Measurements from ENCODE around the gene MEI4.

MEI4 gene

DNA sequence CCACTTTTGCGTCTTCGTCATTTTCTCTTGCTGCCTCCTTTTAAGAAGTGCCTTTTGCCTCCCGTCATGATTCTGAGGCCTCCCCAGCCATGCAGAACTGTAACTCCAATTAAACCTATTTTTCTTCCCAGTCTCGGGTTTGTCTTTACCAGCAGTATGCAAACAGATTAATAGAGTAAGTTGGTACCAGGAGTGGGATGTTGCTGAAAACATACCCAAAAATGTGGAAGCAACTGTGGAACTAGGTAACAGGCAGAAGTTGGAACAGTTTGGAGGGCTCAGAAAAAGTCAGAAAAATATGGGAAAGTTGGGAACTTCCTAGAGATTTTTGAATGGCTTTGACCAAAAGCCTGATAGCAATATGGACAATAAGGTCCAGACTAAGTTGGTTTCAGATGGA, 309.2 kb downstream of the MEI4 start:
- no peak for DNase-seq (ENCODE audit: low spot score)
- TF ChIP-seq, protein P1, sequence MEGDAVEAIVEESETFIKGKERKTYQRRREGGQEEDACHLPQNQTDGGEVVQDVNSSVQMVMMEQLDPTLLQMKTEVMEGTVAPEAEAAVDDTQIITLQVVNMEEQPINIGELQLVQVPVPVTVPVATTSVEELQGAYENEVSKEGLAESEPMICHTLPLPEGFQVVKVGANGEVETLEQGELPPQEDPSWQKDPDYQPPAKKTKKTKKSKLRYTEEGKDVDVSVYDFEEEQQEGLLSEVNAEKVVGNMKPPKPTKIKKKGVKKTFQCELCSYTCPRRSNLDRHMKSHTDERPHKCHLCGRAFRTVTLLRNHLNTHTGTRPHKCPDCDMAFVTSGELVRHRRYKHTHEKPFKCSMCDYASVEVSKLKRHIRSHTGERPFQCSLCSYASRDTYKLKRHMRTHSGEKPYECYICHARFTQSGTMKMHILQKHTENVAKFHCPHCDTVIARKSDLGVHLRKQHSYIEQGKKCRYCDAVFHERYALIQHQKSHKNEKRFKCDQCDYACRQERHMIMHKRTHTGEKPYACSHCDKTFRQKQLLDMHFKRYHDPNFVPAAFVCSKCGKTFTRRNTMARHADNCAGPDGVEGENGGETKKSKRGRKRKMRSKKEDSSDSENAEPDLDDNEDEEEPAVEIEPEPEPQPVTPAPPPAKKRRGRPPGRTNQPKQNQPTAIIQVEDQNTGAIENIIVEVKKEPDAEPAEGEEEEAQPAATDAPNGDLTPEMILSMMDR (conservative IDR thresholded peaks at IDR 0.05; ENCODE audit: low read depth): no peak
- no peak overlapping the region for H3K27ac ChIP-seq
- CTCF ChIA-PET: no interaction called here
- POLR2A ChIA-PET (ENCODE audit: low non-redundant PET): no interaction called here

DNA sequence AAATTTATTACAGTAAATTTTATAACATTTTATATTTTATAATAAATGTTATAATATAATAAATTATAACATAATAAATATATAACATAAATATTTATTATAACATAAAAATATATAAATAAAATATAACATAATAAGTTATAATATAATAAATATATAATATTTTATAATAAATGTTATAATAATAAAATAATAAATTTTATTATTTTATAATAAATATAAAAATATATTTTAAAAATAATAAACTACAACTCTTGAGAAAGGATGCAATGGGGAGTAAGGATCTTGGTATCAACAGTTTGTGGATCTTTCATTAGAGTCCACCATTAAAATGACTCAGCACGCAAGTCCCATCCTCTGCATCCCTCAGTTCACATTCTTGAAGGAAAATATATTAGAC, 312.6 kb downstream of the MEI4 start:
- ChIA-PET POLR2A (ENCODE audit: low non-redundant PET) (no interaction called here), CTCF (interaction anchor here (0.6 kb wide), 1 partner anchor 10 kb away, joined by 3 read pairs; no protein-coding TSS in a partner anchor)
- no peak overlapping the region for H3K27ac ChIP-seq
- no peak for DNase-seq (ENCODE audit: low spot score)
- TF ChIP-seq, protein P1 (conservative IDR thresholded peaks at IDR 0.05; ENCODE audit: low read depth): no peak

DNA sequence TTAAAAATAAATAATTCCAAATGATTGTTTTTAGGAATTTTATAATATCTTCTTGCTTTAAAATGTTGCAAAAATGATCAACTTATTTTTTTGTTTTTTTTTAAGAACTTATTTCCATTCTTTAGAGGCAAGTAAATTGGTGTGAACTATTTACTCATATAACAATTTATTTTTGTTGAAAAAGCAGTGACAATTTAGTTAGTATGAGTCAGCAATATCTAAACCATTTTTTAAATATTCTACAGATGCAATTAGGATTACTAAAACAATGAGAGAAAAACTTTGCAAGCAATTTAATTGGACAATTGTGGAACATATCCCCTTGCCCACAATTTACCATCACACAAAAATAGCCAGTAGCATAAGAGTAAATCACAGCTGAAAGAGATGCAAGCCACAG, 319.5 kb downstream of the MEI4 start:
- H3K27ac ChIP-seq: no peak overlapping the region
- POLR2A ChIA-PET (ENCODE audit: low non-redundant PET): no interaction called here
- no peak for DNase-seq (ENCODE audit: low spot score)
- TF ChIP-seq, protein P1 (conservative IDR thresholded peaks at IDR 0.05; ENCODE audit: low read depth): no peak
- CTCF ChIA-PET: no interaction called here

All from RWPE1 (cell line).